GM12864 (cell line): ENCODE data around the gene TENM3.

ENCODE experiments used
- DNase-seq: peaks from one replicate; pipeline ENCODE4 v3.0.0-alpha.2; 2011; ENCODE audit warnings: low read depth
- H3K4me3 ChIP-seq: 2 replicates; pipeline ENCODE4 v1.5.1; 2011; ENCODE audit warnings: mild to moderate bottlenecking, low read depth, low read length, control low read depth
- TF ChIP-seq, protein P1 (sequence below): IDR thresholded peaks from 2 replicates; pipeline ENCODE4 v1.5.1; 2011; ENCODE audit warnings: low read depth, mild to moderate bottlenecking, moderate library complexity, low read length, control low read depth, inconsistent platforms; ENCODE audit errors: missing control alignments

The TENM3 gene

DNA sequence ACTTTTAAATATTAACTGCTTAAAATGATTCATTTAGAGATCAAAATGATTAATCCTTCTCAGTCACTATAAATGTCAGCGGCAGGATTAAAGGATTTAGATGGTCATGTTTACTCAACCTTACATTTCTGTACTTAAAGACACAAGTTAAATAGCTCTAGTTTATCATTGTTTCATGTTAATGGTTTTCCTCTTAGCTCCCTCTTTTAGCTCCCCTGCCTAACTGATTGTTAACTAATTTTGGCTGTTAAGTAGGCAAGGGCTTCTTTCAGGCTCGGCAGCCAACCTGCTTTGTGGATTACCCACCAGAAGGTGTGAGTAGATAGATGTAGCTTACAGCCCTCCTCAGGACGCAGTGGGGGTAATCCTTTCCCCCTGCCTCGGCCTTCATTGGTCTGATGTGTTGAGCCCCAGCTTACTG, 96.0 kb downstream of the TENM3 start:
- TF ChIP-seq, protein P1, sequence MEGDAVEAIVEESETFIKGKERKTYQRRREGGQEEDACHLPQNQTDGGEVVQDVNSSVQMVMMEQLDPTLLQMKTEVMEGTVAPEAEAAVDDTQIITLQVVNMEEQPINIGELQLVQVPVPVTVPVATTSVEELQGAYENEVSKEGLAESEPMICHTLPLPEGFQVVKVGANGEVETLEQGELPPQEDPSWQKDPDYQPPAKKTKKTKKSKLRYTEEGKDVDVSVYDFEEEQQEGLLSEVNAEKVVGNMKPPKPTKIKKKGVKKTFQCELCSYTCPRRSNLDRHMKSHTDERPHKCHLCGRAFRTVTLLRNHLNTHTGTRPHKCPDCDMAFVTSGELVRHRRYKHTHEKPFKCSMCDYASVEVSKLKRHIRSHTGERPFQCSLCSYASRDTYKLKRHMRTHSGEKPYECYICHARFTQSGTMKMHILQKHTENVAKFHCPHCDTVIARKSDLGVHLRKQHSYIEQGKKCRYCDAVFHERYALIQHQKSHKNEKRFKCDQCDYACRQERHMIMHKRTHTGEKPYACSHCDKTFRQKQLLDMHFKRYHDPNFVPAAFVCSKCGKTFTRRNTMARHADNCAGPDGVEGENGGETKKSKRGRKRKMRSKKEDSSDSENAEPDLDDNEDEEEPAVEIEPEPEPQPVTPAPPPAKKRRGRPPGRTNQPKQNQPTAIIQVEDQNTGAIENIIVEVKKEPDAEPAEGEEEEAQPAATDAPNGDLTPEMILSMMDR: no peak

DNA sequence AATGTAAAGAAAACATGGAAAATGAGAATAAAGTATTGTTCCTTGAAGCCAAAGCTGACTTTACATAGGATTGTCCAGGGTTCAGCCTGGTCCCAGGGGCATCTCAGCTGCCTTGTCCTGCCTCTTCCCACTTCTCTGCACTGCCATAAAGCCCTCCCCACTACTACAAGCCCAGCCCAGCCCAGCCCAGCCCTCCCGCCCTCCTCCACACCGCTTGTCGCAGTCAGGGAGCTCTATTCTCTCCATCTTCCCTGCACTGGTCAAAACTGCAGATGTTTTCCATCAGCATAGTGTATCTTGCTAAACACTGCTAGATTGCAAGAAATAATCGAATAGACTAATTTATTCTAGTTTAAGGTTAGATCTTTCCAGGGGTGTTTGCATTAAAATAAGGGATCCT, 100.3 kb downstream of the TENM3 start:
- DNase-seq: no peak
- TF ChIP-seq, protein P1: no peak
- H3K4me3 ChIP-seq: no peak overlapping the region

More for the DNA sequence above, 96.0 kb downstream of the TENM3 start:
- H3K4me3 ChIP-seq: no peak overlapping the region
- no peak for DNase-seq

DNA sequence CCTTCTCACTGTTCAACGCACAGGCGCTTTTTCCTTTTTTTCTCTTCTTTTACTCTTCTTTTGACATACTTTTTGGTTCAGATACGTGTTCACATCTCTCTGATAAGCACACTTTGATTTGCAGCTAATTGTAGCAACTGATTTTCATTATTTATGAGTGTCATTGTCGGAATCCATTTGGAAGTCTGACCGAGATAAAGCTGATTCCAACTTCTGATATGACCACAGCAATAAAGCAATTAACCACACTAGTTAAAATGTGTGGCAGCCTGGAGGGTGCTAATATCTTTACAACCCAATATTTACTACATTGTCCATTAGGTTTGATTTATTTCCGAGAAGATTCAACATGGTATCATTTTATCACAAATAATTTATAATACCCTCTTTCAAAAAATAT, 101.8 kb downstream of the TENM3 start:
- no peak for DNase-seq
- TF ChIP-seq, protein P1: no peak
- no peak overlapping the region for H3K4me3 ChIP-seq

GRCh38 chr4:182346250-182346649, 103.0 kb downstream of the TENM3 start:
- TF ChIP-seq, protein P1: no peak
- no peak overlapping the region for H3K4me3 ChIP-seq
- DNase-seq: no peak

GRCh38 chr4:182346675-182347375, 103.6 kb downstream of the TENM3 start:
- DNase-seq: no peak
- TF ChIP-seq, protein P1: no peak
- no peak overlapping the region for H3K4me3 ChIP-seq

- no peak overlapping the region for H3K4me3 ChIP-seq
- TF ChIP-seq, protein P1: no peak
- no peak for DNase-seq
These were observed 105.7 kb downstream of the TENM3 start for GRCh38 chr4:182348779-182349326.

DNA sequence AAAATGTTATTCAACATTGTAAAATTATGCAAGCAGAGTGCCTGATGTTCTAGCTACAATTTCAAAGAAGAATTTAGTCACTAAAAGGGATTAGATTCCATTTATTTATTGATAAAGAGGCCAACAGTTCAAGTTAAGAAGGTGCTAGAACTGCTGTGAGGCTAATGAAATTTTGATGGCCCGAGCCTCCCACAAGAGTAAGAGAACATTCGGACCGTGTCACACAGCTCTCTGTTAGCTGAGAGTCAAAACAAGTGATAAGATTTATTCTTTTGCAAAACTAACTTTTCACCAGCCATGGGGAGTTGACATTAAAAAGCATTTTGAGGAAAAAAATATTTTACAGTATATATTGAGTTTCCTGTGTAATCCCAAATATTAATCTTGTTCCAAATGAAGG, 106.8 kb downstream of the TENM3 start:
- TF ChIP-seq, protein P1: no peak
- no peak overlapping the region for H3K4me3 ChIP-seq
- no peak for DNase-seq
